Measurements from ENCODE around the gene SLC6A9.

GRCh38 chr1:43985984-43986595 lies 45.2 kb downstream of the SLC6A9 start:
- TF ChIP-seq CTCF (IDR thresholded peaks at IDR 0.05; ENCODE audit: insufficient read depth, low read length, poor library complexity, severe bottlenecking) (no peak), EZH2phosphoT487 (conservative IDR thresholded peaks at IDR 0.05; ENCODE audit: low read length) (no peak)

Measured in SU-DHL-6 (cell line).